C1 segment of cervical spinal cord (tissue), 14 donors: Measurements from ENCODE around the gene ZNF768.
"Not testable (repeated sequence)": the region's sequence is repeated elsewhere in the genome, so short reads cannot be mapped to it uniquely, and the experiment has no call there.

Source experiments
- DNase-seq, 14 donors: peaks; one replicate each; lab custom pipeline; 2025; lab: John Stamatoyannopoulos, UW

ZNF768 gene

GRCh38 chr16:30556125-30556473 is 29.7 kb upstream of the ZNF768 start:
- no peak for DNase-seq

GRCh38 chr16:30555315-30556124 is 29.2 kb upstream of the ZNF768 start:
- no peak for DNase-seq

- no peak for DNase-seq
Measured at GRCh38 chr16:30554557-30555314, 28.4 kb upstream of the ZNF768 start.

- DNase-seq = no peak
Measured at GRCh38 chr16:30553393-30553899, 27.1 kb upstream of the ZNF768 start.

GRCh38 chr16:30552956-30553355 is 26.6 kb upstream of the ZNF768 start:
- no peak for DNase-seq

GRCh38 chr16:30551781-30552180 is 25.4 kb upstream of the ZNF768 start:
- DNase-seq = no peak

- DNase-seq = no peak
Measured at GRCh38 chr16:30548416-30549253, 22.3 kb upstream of the ZNF768 start.

- peak in 1 of 14 donors; percentile 13 for DNase-seq
Measured at GRCh38 chr16:30546115-30546514, 19.7 kb upstream of the ZNF768 start.

GRCh38 chr16:30543067-30543466 is 16.7 kb upstream of the ZNF768 start:
- no peak for DNase-seq

- DNase-seq = no peak
Measured at GRCh38 chr16:30541502-30542329, 15.3 kb upstream of the ZNF768 start.

GRCh38 chr16:30540916-30541464 is 14.6 kb upstream of the ZNF768 start:
- not testable (repeated sequence) for DNase-seq

GRCh38 chr16:30539986-30540526 is 13.7 kb upstream of the ZNF768 start:
- not testable (repeated sequence) for DNase-seq

- DNase-seq = no peak
Measured at GRCh38 chr16:30539000-30539964, 12.9 kb upstream of the ZNF768 start.

- not testable (repeated sequence) for DNase-seq
Measured at GRCh38 chr16:30536391-30537024, 10.1 kb upstream of the ZNF768 start.

GRCh38 chr16:30535777-30536190 is 9.4 kb upstream of the ZNF768 start:
- DNase-seq = peak in 8 of 14 donors; percentile 24 to 64 (median 41)

GRCh38 chr16:30535106-30535776 is 8.9 kb upstream of the ZNF768 start:
- DNase-seq = peak in 1 of 14 donors; percentile 50

GRCh38 chr16:30534368-30535105 is 8.2 kb upstream of the ZNF768 start, which contains the start of gene ZNF747:
Gene ZNF747 (minus strand): TSS chr16:30534858. CDS start chr16:30534679, 179 bp downstream.
- DNase-seq = peak; percentile 38 to 96 (median 92)
